Stromal cell of bone marrow (primary cell): ENCODE measurements around the gene TLE5.
"Not testable (repeated sequence)": the region's sequence is repeated elsewhere in the genome, so short reads cannot be mapped to it uniquely, and the experiment has no call there.

Experiments
- DNase-seq: peaks from one replicate; pipeline ENCODE4 v3.0.0-alpha.2; 2012; ENCODE audit warnings: low read depth

The TLE5 gene

GRCh38 chr19:3025549-3025886 lies 36.8 kb downstream of the TLE5 start:
- no peak for DNase-seq

- no peak for DNase-seq
These were observed 37.3 kb downstream of the TLE5 start for GRCh38 chr19:3024870-3025548.

- no peak for DNase-seq
These were observed 37.8 kb downstream of the TLE5 start for GRCh38 chr19:3024509-3024869.

GRCh38 chr19:3020321-3020960 lies 41.9 kb downstream of the TLE5 start:
- DNase-seq = no peak

- DNase-seq = no peak
These were observed 43.0 kb downstream of the TLE5 start for GRCh38 chr19:3019211-3019854.

- no peak for DNase-seq
These were observed 44.4 kb downstream of the TLE5 start for GRCh38 chr19:3017923-3018322.

GRCh38 chr19:3015126-3016057 lies 46.9 kb downstream of the TLE5 start:
- no peak for DNase-seq

GRCh38 chr19:3014135-3014534 lies 48.2 kb downstream of the TLE5 start:
- no peak for DNase-seq

- DNase-seq = no peak
These were observed 49.0 kb downstream of the TLE5 start for GRCh38 chr19:3013263-3013725.

GRCh38 chr19:3012621-3013262 lies 49.6 kb downstream of the TLE5 start:
- DNase-seq = no peak

GRCh38 chr19:3012059-3012458 lies 50.2 kb downstream of the TLE5 start:
- DNase-seq = not testable (repeated sequence)

GRCh38 chr19:3010871-3011270 lies 51.4 kb downstream of the TLE5 start:
- no peak for DNase-seq

- DNase-seq = no peak
These were observed 53.3 kb downstream of the TLE5 start for GRCh38 chr19:3008994-3009393.

- no peak for DNase-seq
These were observed 54.3 kb downstream of the TLE5 start for GRCh38 chr19:3007975-3008374.

GRCh38 chr19:3006075-3006767 lies 56.1 kb downstream of the TLE5 start:
- DNase-seq = no peak

- no peak for DNase-seq
These were observed 57.0 kb downstream of the TLE5 start for GRCh38 chr19:3005345-3005744.

- no peak for DNase-seq
These were observed 57.8 kb downstream of the TLE5 start for GRCh38 chr19:3004522-3004921.

- DNase-seq = no peak
These were observed 59.2 kb downstream of the TLE5 start for GRCh38 chr19:3003046-3003445.
